ENCODE data around the gene ASIC2. TPM values are rescaled to one million over a fixed set of nuclear protein-coding genes. Genes with fewer than 3 reads are reported as not detected.
A peak's percentile ranks its signal among the peaks of the same experiment; 100 is the strongest.

Gene ASIC2
- total RNA-seq, 2 donors from 2014 or later, result 3.0 to 3.3 TPM

DNA sequence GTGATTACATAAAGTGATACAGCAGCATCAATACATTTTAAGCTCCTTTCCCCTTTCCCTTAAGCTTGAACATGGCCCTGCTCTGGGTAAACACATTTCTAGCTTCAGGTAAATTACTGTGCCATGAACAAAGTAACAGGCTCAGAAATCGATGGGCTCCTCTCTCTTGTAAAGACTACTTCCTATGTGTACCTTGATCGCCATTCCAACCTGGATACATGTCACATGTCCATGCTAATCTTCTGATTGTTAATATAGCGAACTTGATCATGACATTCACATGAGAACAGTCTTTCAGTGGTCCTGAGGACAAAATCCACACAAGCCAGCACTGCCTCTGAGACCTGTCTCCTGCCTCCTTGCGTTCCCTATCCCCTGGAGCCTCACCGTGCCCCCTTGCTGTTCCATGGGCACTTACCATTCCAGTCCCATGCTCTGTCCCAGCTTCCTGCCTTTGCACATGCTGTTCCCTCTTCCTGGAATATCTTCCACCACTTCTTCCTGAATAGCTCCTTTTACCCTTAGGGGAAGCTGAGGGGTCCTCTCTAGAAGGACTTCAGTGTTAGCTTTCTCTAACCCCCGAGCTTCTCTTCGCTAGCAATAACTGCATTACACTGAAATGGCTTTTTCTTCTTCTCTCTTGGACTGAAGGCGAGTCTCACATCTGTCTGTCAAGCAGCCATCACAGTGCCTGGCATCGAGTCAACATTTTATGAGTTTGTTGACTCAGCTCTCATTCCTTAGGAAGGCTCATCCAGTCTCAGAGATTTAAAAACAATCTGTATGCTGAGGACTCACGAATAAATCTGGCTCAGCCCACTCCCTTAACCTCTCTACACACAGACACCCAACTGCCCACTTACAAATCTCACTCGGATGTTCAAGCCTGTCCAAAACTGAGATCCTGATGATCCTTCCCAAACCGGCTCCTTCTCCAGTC, 93.3 kb downstream of the ASIC2 start:
- no peaks in the 10 kb centered on the region for H3K36me3 ChIP-seq (ENCODE audit: control insufficient read depth, insufficient read depth, low read length)
- no peaks in the 10 kb centered on the region for H3K4me1 ChIP-seq (ENCODE audit: control insufficient read depth, insufficient read depth, low read length)
- peaks cover 85% of the 10 kb centered on the region for H3K27me3 ChIP-seq (ENCODE audit: control insufficient read depth, insufficient read depth, low read length, poor library complexity, severe bottlenecking)
- WGBS, 2 experiments (ENCODE audit: insufficient coverage in 1 of 2, insufficient read length in 1 of 2), result 90 to 94% methylated on average over 11 to 12 of the region's 12 CpGs
- TF ChIP-seq, protein P1, sequence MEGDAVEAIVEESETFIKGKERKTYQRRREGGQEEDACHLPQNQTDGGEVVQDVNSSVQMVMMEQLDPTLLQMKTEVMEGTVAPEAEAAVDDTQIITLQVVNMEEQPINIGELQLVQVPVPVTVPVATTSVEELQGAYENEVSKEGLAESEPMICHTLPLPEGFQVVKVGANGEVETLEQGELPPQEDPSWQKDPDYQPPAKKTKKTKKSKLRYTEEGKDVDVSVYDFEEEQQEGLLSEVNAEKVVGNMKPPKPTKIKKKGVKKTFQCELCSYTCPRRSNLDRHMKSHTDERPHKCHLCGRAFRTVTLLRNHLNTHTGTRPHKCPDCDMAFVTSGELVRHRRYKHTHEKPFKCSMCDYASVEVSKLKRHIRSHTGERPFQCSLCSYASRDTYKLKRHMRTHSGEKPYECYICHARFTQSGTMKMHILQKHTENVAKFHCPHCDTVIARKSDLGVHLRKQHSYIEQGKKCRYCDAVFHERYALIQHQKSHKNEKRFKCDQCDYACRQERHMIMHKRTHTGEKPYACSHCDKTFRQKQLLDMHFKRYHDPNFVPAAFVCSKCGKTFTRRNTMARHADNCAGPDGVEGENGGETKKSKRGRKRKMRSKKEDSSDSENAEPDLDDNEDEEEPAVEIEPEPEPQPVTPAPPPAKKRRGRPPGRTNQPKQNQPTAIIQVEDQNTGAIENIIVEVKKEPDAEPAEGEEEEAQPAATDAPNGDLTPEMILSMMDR (conservative IDR thresholded peaks at IDR 0.05), result no peak
- no peak overlapping the region for H3K4me3 Mint-ChIP-seq
- no peak overlapping the region for H3K4me3 ChIP-seq (ENCODE audit: low read length)
- H3K9me3 Mint-ChIP-seq, result no peaks in the 10 kb centered on the region
- no peak overlapping the region for H3K27ac ChIP-seq (ENCODE audit: low read depth, low read length)
- peaks cover 15% of the 10 kb centered on the region for H3K4me1 Mint-ChIP-seq
- DNase-seq, result peak; percentile 46
- H3K27ac Mint-ChIP-seq, result no peak overlapping the region
- no peaks in the 10 kb centered on the region for H3K36me3 Mint-ChIP-seq (ENCODE audit: low read depth)
- peaks cover 90% of the 10 kb centered on the region for H3K27me3 Mint-ChIP-seq (ENCODE audit: insufficient read depth)
- no peaks in the 10 kb centered on the region for H3K9me3 ChIP-seq (ENCODE audit: control insufficient read depth, low read length)
- no peak overlapping the region for H3K9ac ChIP-seq (ENCODE audit: extremely low read depth, low read length, poor library complexity, severe bottlenecking)

DNA sequence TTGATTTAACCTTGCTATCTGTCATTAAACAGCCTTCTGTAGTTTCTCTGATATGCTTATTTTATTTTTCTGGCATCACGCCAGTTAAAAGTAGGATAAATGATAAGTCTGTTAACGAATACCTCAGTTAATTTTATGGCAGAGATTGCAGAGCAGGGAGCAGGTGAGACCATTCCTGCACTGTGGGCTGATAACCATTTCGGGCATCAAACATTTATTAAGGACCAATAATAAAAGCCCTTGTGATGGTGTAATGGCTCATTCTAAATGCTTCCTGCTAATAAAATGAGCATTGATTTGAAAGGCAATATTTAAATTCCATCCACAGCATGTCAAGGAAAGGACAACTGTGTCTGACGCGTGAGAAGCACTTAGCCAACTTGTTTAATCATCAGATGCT, 94.1 kb downstream of the ASIC2 start:
- Histone ChIP-seq H3K4me3 (ENCODE audit: low read length) (no peak overlapping the region), H3K9me3 (ENCODE audit: control insufficient read depth, low read length) (no peaks in the 10 kb centered on the region), H3K27ac (ENCODE audit: low read depth, low read length) (no peak overlapping the region), H3K9ac (ENCODE audit: extremely low read depth, low read length, poor library complexity, severe bottlenecking) (no peak overlapping the region), H3K4me1 (ENCODE audit: control insufficient read depth, insufficient read depth, low read length) (no peaks in the 10 kb centered on the region), H3K27me3 (ENCODE audit: control insufficient read depth, insufficient read depth, low read length, poor library complexity, severe bottlenecking) (peaks cover 86% of the 10 kb centered on the region), H3K36me3 (ENCODE audit: control insufficient read depth, insufficient read depth, low read length) (no peaks in the 10 kb centered on the region)
- TF ChIP-seq, protein P1 (conservative IDR thresholded peaks at IDR 0.05), result no peak
- Mint-ChIP-seq H3K9me3 (no peaks in the 10 kb centered on the region), H3K27ac (no peak overlapping the region), H3K36me3 (ENCODE audit: low read depth) (no peaks in the 10 kb centered on the region), H3K27me3 (ENCODE audit: insufficient read depth) (peaks cover 90% of the 10 kb centered on the region), H3K4me3 (no peak overlapping the region), H3K4me1 (peaks cover 16% of the 10 kb centered on the region)
- 91 to 100% methylated on average over 4 to 5 of the region's 5 CpGs for WGBS, 2 experiments (ENCODE audit: insufficient coverage in 1 of 2, insufficient read length in 1 of 2)
- DNase-seq, result no peak

- Mint-ChIP-seq H3K9me3 (no peaks in the 10 kb centered on the region), H3K27ac (no peak overlapping the region), H3K4me1 (peaks cover 30% of the 10 kb centered on the region), H3K36me3 (ENCODE audit: low read depth) (no peaks in the 10 kb centered on the region), H3K27me3 (ENCODE audit: insufficient read depth) (peaks cover 89% of the 10 kb centered on the region), H3K4me3 (no peak overlapping the region)
- DNase-seq, result peak; percentile 17
- no peaks in the 10 kb centered on the region for H3K36me3 ChIP-seq (ENCODE audit: control insufficient read depth, insufficient read depth, low read length)
- TF ChIP-seq, protein P1 (conservative IDR thresholded peaks at IDR 0.05), result no peak
- H3K4me1 ChIP-seq (ENCODE audit: control insufficient read depth, insufficient read depth, low read length), result no peaks in the 10 kb centered on the region
- H3K27ac ChIP-seq (ENCODE audit: low read depth, low read length), result no peak overlapping the region
- no peak overlapping the region for H3K9ac ChIP-seq (ENCODE audit: extremely low read depth, low read length, poor library complexity, severe bottlenecking)
- no peaks in the 10 kb centered on the region for H3K9me3 ChIP-seq (ENCODE audit: control insufficient read depth, low read length)
- 80 to 92% methylated on average over 2 of the region's 2 CpGs for WGBS, 2 experiments (ENCODE audit: insufficient coverage in 1 of 2, insufficient read length in 1 of 2)
- H3K27me3 ChIP-seq (ENCODE audit: control insufficient read depth, insufficient read depth, low read length, poor library complexity, severe bottlenecking), result peaks cover 86% of the 10 kb centered on the region
- no peak overlapping the region for H3K4me3 ChIP-seq (ENCODE audit: low read length)
These were observed 95.8 kb downstream of the ASIC2 start for GRCh38 chr17:33197342-33197741.

Measured in endodermal cell (in vitro differentiated cells).